ENCODE measurements around the gene NAA35.

DNA sequence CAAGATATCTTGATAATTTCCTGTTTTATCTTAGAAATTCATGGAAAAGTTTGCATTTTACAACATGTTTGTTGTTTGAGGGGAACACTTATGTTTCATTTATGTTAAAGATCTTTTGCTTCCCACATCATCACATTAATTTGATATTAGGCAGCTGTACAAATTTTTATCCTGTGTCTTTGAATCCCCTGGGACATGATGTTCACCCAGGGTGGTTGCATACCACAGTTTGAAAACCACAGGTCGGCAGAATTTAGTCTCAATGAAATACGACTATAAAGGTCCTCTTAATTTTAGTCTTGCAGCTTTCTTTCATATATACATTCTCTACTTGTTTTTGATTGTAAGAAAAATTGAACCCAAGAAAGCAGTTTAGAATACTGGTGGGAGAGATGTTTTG lies 3.7 kb downstream of the NAA35 start:
- TF ChIP-seq POLR2A (IDR thresholded peaks at IDR 0.05) (no peak), CTCF (IDR thresholded peaks at IDR 0.05) (no peak)
